GM12875 (cell line): ENCODE results near the gene KIF26B.

Experiments used
- H3K4me3 ChIP-seq: one replicate; pipeline ENCODE4 v1.5.1; 2011; ENCODE audit warnings: low read depth, low read length, control low read depth
- TF ChIP-seq, protein P1 (sequence below): IDR thresholded peaks from 2 replicates; pipeline ENCODE4 v1.5.1; 2011; ENCODE audit warnings: low read depth, mild to moderate bottlenecking, control low read depth, inconsistent platforms, low read length, moderate library complexity, borderline replicate concordance; ENCODE audit not compliant: insufficient read depth

KIF26B gene

DNA sequence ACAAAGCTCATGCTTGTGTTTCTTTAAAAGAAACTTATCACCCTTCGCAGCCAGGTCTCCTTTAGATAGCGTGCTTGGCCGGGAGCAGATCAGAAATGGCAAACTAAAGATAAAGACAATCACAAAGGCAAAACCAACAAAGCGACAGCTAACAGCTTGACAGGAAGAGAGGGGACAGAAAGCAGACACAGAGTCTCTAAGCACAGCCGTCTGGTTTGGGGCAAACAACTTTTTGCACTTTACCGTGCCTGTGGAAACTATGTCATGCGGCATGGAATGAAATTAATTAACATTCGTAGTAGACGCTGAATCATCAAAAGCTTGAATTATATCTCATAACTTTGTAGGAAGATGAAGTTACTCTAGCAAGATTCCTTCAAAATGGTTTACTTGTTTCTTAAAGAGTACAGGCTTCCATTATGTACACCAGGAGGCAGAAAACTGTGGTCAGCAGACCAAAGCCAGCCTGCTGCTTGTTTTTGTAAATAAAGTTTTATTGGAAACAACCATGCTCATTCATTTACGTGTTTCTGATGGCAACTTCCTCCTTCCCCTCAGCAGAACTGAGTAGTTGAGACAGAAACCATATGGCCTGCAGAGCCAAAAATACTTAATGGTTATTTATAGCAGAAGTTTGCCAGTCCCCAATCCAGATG lies 183.2 kb downstream of the KIF26B start:
- TF ChIP-seq, protein P1, sequence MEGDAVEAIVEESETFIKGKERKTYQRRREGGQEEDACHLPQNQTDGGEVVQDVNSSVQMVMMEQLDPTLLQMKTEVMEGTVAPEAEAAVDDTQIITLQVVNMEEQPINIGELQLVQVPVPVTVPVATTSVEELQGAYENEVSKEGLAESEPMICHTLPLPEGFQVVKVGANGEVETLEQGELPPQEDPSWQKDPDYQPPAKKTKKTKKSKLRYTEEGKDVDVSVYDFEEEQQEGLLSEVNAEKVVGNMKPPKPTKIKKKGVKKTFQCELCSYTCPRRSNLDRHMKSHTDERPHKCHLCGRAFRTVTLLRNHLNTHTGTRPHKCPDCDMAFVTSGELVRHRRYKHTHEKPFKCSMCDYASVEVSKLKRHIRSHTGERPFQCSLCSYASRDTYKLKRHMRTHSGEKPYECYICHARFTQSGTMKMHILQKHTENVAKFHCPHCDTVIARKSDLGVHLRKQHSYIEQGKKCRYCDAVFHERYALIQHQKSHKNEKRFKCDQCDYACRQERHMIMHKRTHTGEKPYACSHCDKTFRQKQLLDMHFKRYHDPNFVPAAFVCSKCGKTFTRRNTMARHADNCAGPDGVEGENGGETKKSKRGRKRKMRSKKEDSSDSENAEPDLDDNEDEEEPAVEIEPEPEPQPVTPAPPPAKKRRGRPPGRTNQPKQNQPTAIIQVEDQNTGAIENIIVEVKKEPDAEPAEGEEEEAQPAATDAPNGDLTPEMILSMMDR, result no peak
- H3K4me3 ChIP-seq, result no peak overlapping the region

DNA sequence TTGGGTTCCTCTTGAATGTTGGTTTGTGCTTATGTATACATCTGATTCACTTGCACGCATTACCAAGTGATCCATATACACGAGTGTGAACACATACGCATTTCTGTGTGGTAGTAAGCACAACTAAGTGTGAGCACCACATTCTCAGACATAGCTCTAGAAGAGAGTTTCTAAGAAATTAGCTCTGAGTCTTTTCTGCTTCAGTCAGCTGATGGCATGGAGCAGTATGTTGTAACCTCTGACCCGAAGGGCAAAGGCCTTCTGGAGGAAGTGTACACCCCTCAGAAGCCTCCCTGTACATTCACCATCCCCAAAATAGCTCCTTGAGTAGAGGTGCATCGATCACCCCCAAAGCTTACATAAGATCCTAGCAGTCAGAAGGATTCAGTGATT lies 183.7 kb downstream of the KIF26B start:
- TF ChIP-seq, protein P1, result no peak
- no peak overlapping the region for H3K4me3 ChIP-seq

DNA sequence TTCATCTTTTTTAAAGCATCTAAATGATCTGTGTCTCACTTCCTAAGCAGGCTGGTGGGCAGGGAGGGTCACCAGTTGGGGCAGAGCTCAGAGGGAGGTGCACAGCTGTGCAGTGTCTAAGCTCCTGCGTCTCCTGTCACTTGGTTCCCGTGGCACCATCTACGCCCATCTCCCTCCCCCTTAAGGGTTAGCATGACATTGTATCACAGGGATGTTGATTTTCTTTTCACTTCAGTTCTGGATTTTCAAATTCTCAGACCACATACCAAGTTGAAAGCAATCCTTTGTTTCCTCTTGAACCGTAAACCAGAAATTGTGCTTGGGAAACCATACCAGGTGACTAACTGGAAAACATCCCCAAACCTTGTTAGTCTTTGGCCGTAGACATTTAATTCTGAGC lies 187.0 kb downstream of the KIF26B start:
- TF ChIP-seq, protein P1, result no peak
- H3K4me3 ChIP-seq, result no peak overlapping the region

DNA sequence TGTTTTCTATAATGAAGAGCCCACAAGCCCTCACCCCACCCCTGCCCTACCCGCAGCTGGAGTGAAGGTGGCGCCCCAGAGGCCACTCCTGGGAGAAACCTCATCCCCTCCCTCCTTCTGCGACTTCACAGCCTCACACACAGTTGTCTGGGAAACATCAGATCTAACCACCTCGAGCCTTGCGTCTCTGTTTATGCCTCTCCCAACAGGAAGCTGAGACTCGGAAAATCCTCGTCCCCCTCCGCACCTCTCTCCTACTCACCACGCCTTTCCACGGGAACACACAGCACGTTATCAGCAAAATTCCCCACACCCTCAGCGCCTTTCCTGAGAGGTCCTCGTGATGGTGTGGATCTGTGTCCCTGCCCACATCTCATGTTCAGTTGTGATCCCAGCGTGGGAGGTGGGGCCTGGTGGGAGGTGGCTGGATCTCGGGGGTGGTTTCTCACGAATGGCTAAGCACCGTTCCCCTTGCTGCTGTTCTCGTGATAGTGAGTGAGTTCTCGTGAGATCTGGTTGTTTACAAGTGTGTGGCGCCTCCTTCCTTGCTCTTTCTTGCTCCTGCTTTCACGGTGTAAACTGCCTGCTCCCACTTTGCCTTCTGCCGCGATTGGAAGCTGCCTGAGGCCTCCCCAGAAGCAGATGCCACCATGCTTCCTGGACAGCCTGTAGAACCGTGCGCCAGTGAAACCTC lies 190.6 kb downstream of the KIF26B start:
- TF ChIP-seq, protein P1, result no peak
- no peak overlapping the region for H3K4me3 ChIP-seq

DNA sequence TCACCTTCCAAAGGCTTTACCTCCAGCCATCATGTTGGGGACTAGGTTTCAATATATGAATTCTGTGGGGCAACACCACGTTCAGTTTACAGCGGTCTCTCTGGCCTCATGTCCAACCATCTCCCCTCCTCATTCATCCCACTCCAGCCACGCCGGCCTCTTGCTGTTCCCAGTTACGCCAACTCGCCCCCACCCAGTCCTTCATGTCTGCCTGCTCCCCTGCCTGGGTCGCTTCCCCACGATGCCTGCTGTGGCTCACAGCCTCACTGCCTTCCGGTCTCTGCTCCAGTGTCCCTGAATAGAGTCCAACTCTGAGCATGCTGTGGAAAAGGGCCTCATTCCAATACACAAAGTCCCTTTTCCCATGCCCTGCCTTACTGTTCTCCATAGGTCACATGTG lies 193.8 kb downstream of the KIF26B start:
- TF ChIP-seq, protein P1, result no peak
- H3K4me3 ChIP-seq, result no peak overlapping the region

DNA sequence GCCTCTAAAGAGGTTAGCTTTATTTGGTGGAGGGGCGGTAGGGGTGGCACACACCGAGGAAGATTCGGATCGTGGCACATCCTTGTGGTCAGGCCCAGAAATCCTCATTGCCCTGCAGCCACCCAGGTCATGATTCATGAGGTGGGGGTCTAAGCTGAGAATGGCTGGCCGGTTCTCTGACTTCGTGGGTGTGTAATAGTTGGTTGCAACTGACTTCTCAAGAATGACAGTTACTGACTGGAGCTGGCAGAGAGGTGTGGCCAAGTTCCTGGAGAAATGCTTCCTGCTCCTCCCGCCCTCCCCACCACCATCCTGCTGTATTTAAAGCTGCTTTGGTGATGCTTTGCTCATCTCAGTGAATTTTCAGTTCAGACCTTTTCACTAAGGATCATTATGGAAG lies 198.6 kb downstream of the KIF26B start:
- H3K4me3 ChIP-seq, result no peak overlapping the region
- TF ChIP-seq, protein P1, result no peak
